HepG2 (cell line): ENCODE measurements around the gene RNASE12. TPM values are rescaled to one million over a fixed set of nuclear protein-coding genes. Genes with fewer than 3 reads are reported as not detected.

Source experiments
- ATAC-seq: fragments of 200-7000 bp; cut with Tn5 transposase; 3 replicates; pipeline ENCODE4 v1.9.1; 2020; ENCODE audit warnings: mild to moderate bottlenecking, moderate library complexity
- BruUV-seq: library from RNA; stranded (reverse); fragments of 400-500 nt; replicated peaks from 2 replicates; lab custom pipeline; 2021; lab: Mats Ljungman, UMichigan
- CTCF ChIA-PET: fragments of 300-600 bp; formaldehyde crosslinking; extraction: SDS; loops from one replicate; lab custom pipeline; 2021; ENCODE audit warnings: low total read pairs, inconsistent platforms, low intra/inter-chr PET ratio; lab: Yijun Ruan, JAX
- POLR2A ChIA-PET: fragments of 350-600 bp; sonication (Branson Sonifier 250); formaldehyde crosslinking; loops from one replicate; lab custom pipeline; 2020; ENCODE audit warnings: antibody characterized with exemption, inconsistent platforms; lab: Yijun Ruan, JAX
- DNase-seq: peaks from one replicate; pipeline ENCODE4 v3.0.0-alpha.2; 2015; ENCODE audit warnings: low spot score
- FAIRE-seq: peaks from 3 replicates; lab custom pipeline; 2011; peaks lifted over from hg19 to GRCh38; lab: Jason Lieb, UNC
- H2AFZ ChIP-seq: one replicate; pipeline ENCODE4 v1.6.1; 2011; ENCODE audit warnings: low read length, inconsistent platforms
- H3K27ac ChIP-seq: fragments of 300-600 bp; 3 replicates; pipeline ENCODE4 v1.8.0; 2011; ENCODE audit warnings: mixed run types, mild to moderate bottlenecking, mixed read lengths, low read length, inconsistent platforms; ENCODE audit not compliant: insufficient read depth; ENCODE audit errors: extremely low read length
- H3K27me3 ChIP-seq, 2 experiments: fragments of 200-600 bp in 1 of 2; 2 replicates in 1 of 2; 3 replicates in 1 of 2; pipeline versions ENCODE4 v1.6.0 to v1.8.0; 2011; ENCODE audit warnings: low read length in 2 of 2, mild to moderate bottlenecking in 2 of 2, moderate library complexity in 2 of 2, inconsistent platforms in 1 of 2; ENCODE audit not compliant: insufficient read depth in 2 of 2, control insufficient read depth in 1 of 2
- H3K36me3 ChIP-seq, 2 experiments: fragments of 200-600 bp in 1 of 2; replicated peaks in 1 of 2; 2 replicates in 1 of 2; 3 replicates in 1 of 2; pipeline versions ENCODE4 v1.5.1 to v1.8.0; 2011; ENCODE audit warnings: low read length in 2 of 2, inconsistent platforms in 1 of 2; ENCODE audit not compliant: insufficient read depth in 2 of 2, control insufficient read depth in 1 of 2
- H3K4me1 ChIP-seq: 2 replicates; pipeline ENCODE4 v1.5.1; 2012; ENCODE audit warnings: low read length, inconsistent platforms; ENCODE audit not compliant: insufficient read depth
- H3K4me2 ChIP-seq: 2 replicates; pipeline ENCODE4 v1.6.0; 2011; ENCODE audit warnings: low read depth, low read length, inconsistent platforms
- H3K4me3 ChIP-seq, 3 experiments: fragments of 200-600 bp in 1 of 3; sonication (generic), shearing (Covaris generic) in 1 of 3; replicated peaks in 1 of 3; 2 replicates each; pipeline ENCODE4 v1.5.1; 2011 to 2016; ENCODE audit warnings: low read length in 3 of 3, inconsistent platforms in 2 of 3, low read depth in 2 of 3, mild to moderate bottlenecking in 2 of 3, control low read depth in 1 of 3, mixed read lengths in 1 of 3; ENCODE audit not compliant: insufficient read depth in 1 of 3
- H3K79me2 ChIP-seq: one replicate; pipeline ENCODE4 v1.6.1; 2011; ENCODE audit warnings: low read length, inconsistent platforms; ENCODE audit not compliant: insufficient read depth
- H3K9ac ChIP-seq: 2 replicates; pipeline ENCODE4 v1.6.0; 2011; ENCODE audit warnings: mild to moderate bottlenecking, low read depth, low read length, inconsistent platforms; ENCODE audit not compliant: insufficient read depth
- H3K9me3 ChIP-seq: 2 replicates; pipeline ENCODE4 v1.5.1; 2012; ENCODE audit warnings: mild to moderate bottlenecking, low read length
- H4K20me1 ChIP-seq: 2 replicates; pipeline ENCODE4 v1.6.0; 2011; ENCODE audit warnings: inconsistent platforms, mild to moderate bottlenecking, low read length, moderate library complexity; ENCODE audit not compliant: insufficient read depth
- ARNT2 ChIP-seq: sonication (generic); formaldehyde crosslinking; IDR thresholded peaks from 2 replicates; pipeline ENCODE4 v1.8.0; 2022; ENCODE audit warnings: mild to moderate bottlenecking, low read depth, missing genetic modification reagents, moderate library complexity
- FOSL2 ChIP-seq: sonication (generic); formaldehyde crosslinking; IDR thresholded peaks from 2 replicates; pipeline ENCODE4 v1.4.0; 2020; ENCODE audit warnings: missing genetic modification reagents
- YEATS4 ChIP-seq: sonication (generic); formaldehyde crosslinking; IDR thresholded peaks from 2 replicates; pipeline ENCODE4 v1.4.0; 2020; ENCODE audit warnings: missing genetic modification reagents, borderline replicate concordance
- ZNF556 ChIP-seq: sonication (generic); formaldehyde crosslinking; IDR thresholded peaks from 2 replicates; pipeline ENCODE4 v1.4.0; 2020; ENCODE audit warnings: mild to moderate bottlenecking, missing genetic modification reagents, borderline replicate concordance
- ZNF629 ChIP-seq: sonication (generic); formaldehyde crosslinking; conservative IDR thresholded peaks from 2 replicates; pipeline ENCODE4 v1.5.0; 2020; ENCODE audit warnings: missing genetic modification reagents
- WGBS: methylation state at CpG from one replicate; pipeline ENCODE4 v1.1.6; 2017; ENCODE audit warnings: low lambda C conversion rate; 5-methylcytosine and 5-hydroxymethylcytosine counted together
- in situ Hi-C: cut with HindIII; loops from 2 replicates; pipeline ENCODE4 v1.10.0; 2017; ENCODE audit warnings: low pct_unique_long_range_greater_than_20kb; ENCODE audit not compliant: extremely low pct_ligation_motif_present
- intact Hi-C: fragments of 100-400 bp; cut with micrococcal nuclease; formaldehyde crosslinking; loops from one replicate; pipeline ENCODE4 v1.10.0; 2022; ENCODE audit not compliant: unreplicated experiment
- polyA plus RNA-seq, 8 experiments: library from polyadenylated mRNA; depleted of rRNA in 3 of 8; stranded (reverse) in 7 of 8; unstranded in 1 of 8; fragments of >200 nt; fragmentation: Illumina TruSeq in 4 of 8; extraction: Trizol in 4 of 8; gene quantifications; 2 replicates each; pipeline versions ENCODE4 v1.2.1 to v1.2.3, GENCODE V29; 2011 to 2016; ENCODE audit warnings: low read depth in 4 of 8, missing spikeins in 1 of 8, mixed read lengths in 1 of 8; ENCODE audit not compliant: insufficient read depth in 1 of 8
- total RNA-seq, 5 experiments: library from RNA; depleted of rRNA; stranded (reverse); fragments of >200 nt; fragmentation: Illumina TruSeq; extraction: Trizol; gene quantifications; 2 replicates each; pipeline ENCODE4 v1.2.3, GENCODE V29; 2016; ENCODE audit warnings: low read depth in 1 of 5

Gene RNASE12
- total and polyA plus RNA-seq, 2 of the 13 experiments (the other 11 are each of a cell fraction or from before 2014, with no cell fraction given) = not detected

DNA sequence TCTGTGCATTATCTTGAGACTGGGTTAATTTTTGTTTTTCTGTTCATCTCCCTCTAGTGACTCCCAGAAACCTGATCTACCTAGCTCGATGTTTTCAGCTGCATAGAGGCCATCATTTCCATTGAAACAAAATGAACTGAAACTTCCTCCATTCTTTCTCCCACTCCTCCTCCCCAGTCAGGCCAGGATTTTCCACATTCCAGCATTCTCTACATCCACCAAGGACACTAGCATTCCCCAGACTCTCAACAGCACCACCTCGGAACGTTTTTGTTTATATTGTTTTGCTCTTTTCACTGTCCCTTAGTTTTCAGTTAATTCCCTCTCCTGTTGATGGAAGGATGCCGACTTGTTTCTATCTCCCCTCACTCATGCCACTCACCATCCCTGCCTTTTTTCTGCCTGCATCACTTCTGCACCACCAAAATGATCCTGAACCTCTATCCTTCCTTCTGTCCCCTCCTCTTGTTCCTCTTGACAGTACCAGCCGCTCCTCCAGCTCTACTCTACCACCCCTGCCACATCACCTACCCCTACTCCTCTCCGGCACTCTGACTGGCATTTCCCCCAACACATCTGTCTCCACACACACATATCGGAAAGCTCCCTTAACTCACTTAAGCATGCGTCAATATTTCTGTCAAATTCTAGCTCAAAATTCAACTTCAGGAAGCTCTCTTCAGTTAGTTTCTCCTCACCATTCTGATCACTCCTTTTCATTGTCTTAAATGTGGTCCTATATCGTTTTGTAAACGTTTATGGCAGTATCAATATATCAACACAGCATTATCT is 37.1 kb upstream of the RNASE12 start (continued):
- no peak for TF ChIP-seq ZNF556 (CRISPR knock-in tag)

DNA sequence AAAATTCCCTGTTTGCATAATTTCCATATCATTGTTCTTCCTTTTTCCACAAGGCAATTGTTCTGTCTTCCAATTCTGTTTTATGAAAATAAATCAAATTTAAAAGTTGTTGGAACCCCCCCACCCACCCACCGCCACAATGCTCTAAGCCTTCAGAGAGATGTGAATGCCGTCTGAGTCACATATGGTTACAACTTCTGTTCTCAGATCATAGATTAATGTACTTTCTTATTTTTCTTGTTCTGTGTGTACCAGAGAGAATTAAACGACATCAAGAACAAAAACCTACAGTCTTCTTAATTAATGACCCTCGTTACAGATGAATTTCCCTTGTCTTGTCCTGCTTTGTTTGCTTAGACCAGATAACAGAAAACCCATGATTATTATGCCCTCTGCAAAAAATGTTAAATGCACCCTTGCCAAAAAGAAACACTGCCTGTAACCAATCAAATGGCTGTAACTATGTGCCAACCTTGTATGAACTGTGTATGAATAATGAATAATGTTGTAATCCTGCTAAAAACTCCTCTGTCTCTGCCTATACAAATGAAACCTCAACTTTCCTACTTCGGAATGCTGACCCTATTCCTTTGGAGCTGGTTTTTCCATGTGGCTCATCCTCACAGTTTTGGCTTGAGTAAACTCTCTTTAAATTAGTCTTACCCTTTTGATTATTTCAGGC is 36.3 kb upstream of the RNASE12 start:
- H3K9ac ChIP-seq = no peak overlapping the region
- BruUV-seq = no TSS peak
- no peaks in the 10 kb centered on the region; a peak in 1 of 5 replicates for H3K27me3 ChIP-seq
- in situ Hi-C loops (no loop called here), intact Hi-C loops (no loop called here)
- no peak for ATAC-seq
- peak overlapping the region; percentile 46 for H3K4me2 ChIP-seq
- peaks cover 72% of the 10 kb centered on the region for H3K4me1 ChIP-seq
- FAIRE-seq = no peak
- no peaks in the 10 kb centered on the region for H3K9me3 ChIP-seq
- no peaks in the 10 kb centered on the region for H3K79me2 ChIP-seq
- CTCF ChIA-PET = no interaction called here
- 39% methylated on average over 5 of the region's 5 CpGs for WGBS
- no peaks in the 10 kb centered on the region for H3K36me3 ChIP-seq
- TF ChIP-seq FOSL2 (CRISPR knock-in tag) (no peak), YEATS4 (no peak), ARNT2 (CRISPR knock-in tag) (no peak), ZNF629 (CRISPR knock-in tag) (peak; percentile 28; the same call in 1 of the 2 replicates)
- POLR2A ChIA-PET = interaction anchor here (1.6 kb wide), 1 partner anchor 12 kb away, joined by 3 read pairs; no protein-coding TSS in a partner anchor
- H3K4me3 ChIP-seq = peak overlapping the region in 1 of 3 experiments; percentile 19; a peak in 1 of 6 replicates
- H2AFZ ChIP-seq = no peak overlapping the region
- DNase-seq = no peak
- H3K27ac ChIP-seq = no peak overlapping the region
- H4K20me1 ChIP-seq = no peaks in the 10 kb centered on the region
